PC-9 (cell line): ENCODE data around the gene HNRNPA1L2.
"Not testable (repeated sequence)": the region's sequence is repeated elsewhere in the genome, so short reads cannot be mapped to it uniquely, and the experiment has no call there.

ENCODE experiments used
- EZH2 ChIP-seq: fragments of 200-600 bp; sonication (generic); IDR thresholded peaks from 2 replicates; pipeline ENCODE4 v1.8.0; 2017; ENCODE audit warnings: antibody characterized with exemption, low read depth
- TF ChIP-seq, protein P1 (sequence below): fragments of 200-600 bp; sonication (generic); conservative IDR thresholded peaks from 2 replicates; pipeline ENCODE4 v1.6.1; 2017; ENCODE audit warnings: mixed run types, antibody characterized with exemption, mild to moderate bottlenecking, moderate library complexity

DNA sequence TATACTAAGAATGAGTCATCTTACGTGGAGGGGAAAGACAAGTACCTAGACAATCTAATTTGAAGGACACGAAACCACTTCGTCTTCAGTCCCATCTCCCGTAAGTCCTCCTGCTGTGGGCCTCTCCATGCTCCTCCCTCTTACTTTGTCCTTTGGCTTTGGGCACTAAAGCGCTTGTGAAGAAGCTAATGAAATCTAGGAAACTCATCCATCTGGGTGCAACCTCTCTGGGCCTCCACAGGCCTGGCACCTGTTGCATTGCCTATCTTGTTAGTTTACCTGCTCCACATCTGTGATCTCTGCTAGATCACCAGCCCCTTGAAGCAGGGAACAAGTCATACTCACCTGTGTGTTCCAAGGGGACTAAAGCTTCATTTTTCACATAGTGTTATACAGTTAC is 32.1 kb upstream of the HNRNPA1L2 start:
- TF ChIP-seq EZH2 = not testable (repeated sequence)
- TF ChIP-seq, protein P1, sequence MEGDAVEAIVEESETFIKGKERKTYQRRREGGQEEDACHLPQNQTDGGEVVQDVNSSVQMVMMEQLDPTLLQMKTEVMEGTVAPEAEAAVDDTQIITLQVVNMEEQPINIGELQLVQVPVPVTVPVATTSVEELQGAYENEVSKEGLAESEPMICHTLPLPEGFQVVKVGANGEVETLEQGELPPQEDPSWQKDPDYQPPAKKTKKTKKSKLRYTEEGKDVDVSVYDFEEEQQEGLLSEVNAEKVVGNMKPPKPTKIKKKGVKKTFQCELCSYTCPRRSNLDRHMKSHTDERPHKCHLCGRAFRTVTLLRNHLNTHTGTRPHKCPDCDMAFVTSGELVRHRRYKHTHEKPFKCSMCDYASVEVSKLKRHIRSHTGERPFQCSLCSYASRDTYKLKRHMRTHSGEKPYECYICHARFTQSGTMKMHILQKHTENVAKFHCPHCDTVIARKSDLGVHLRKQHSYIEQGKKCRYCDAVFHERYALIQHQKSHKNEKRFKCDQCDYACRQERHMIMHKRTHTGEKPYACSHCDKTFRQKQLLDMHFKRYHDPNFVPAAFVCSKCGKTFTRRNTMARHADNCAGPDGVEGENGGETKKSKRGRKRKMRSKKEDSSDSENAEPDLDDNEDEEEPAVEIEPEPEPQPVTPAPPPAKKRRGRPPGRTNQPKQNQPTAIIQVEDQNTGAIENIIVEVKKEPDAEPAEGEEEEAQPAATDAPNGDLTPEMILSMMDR = not testable (repeated sequence)
